HepG2 (cell line): ENCODE measurements around the gene OR52K1.

Source experiments
- CTCF ChIP-seq: sonication (generic); formaldehyde crosslinking; IDR thresholded peaks from 2 replicates; pipeline ENCODE4 v1.5.0; 2020; ENCODE audit warnings: mild to moderate bottlenecking, missing genetic modification reagents, moderate library complexity
- EZH2 ChIP-seq: conservative IDR thresholded peaks from 2 replicates; pipeline ENCODE4 v1.6.1; 2012; ENCODE audit warnings: mild to moderate bottlenecking, low read depth, low read length, moderate library complexity
- MTA3 ChIP-seq: sonication (generic); formaldehyde crosslinking; IDR thresholded peaks from 2 replicates; pipeline ENCODE4 v1.4.0; 2020; ENCODE audit warnings: missing genetic modification reagents
- MYC ChIP-seq: sonication (generic); formaldehyde crosslinking; IDR thresholded peaks from 2 replicates; pipeline ENCODE4 v1.9.0; 2021; ENCODE audit warnings: missing genetic modification reagents, borderline replicate concordance
- PCBP2 ChIP-seq: fragments of 200-400 bp; formaldehyde crosslinking; optimal IDR thresholded peaks from 2 replicates; pipeline ENCODE3; 2018; ENCODE audit warnings: low read length, low read depth; ENCODE audit not compliant: poor library complexity, severe bottlenecking
- THAP7 ChIP-seq: sonication (generic); formaldehyde crosslinking; IDR thresholded peaks from 2 replicates; pipeline ENCODE4 v1.8.1; 2023; ENCODE audit warnings: mild to moderate bottlenecking, missing genetic modification reagents
- YY1 ChIP-seq: IDR thresholded peaks from 2 replicates; pipeline ENCODE4 v1.6.1; 2011; ENCODE audit warnings: low read length, low read depth, moderate library complexity, mild to moderate bottlenecking; ENCODE audit not compliant: insufficient read depth, insufficient replicate concordance
- ZBTB2 ChIP-seq: sonication (generic); formaldehyde crosslinking; IDR thresholded peaks from 2 replicates; pipeline ENCODE4 v1.8.0; 2022; ENCODE audit warnings: low read depth, missing genetic modification reagents
- ZNF326 ChIP-seq: sonication (generic); formaldehyde crosslinking; IDR thresholded peaks from 2 replicates; pipeline ENCODE4 v1.4.0; 2020; ENCODE audit warnings: missing genetic modification reagents, borderline replicate concordance
- ZNF773 ChIP-seq: sonication (generic); formaldehyde crosslinking; IDR thresholded peaks from 2 replicates; pipeline ENCODE4 v1.4.0; 2020; ENCODE audit warnings: missing genetic modification reagents, borderline replicate concordance

- TF ChIP-seq CTCF (no peak), ZNF326 (CRISPR knock-in tag) (no peak), ZNF773 (CRISPR knock-in tag) (no peak), ZBTB2 (CRISPR knock-in tag) (no peak), YY1 (no peak), MTA3 (no peak), EZH2 (no peak), PCBP2 (no peak), MYC (CRISPR knock-in tag) (no peak), THAP7 (CRISPR knock-in tag) (no peak)
Measured at GRCh38 chr11:4480577-4481239, 1.7 kb upstream of the OR52K1 start.
